Activated naive CD8-positive, alpha-beta T cell treated with anti-CD3 and anti-CD28 coated beads for 36 hours (primary cell): ENCODE results near the gene ARL13A. TPM values are rescaled to one million over a fixed set of nuclear protein-coding genes. Genes with fewer than 3 reads are reported as not detected.

Source experiments
- DNase-seq: peaks from one replicate; pipeline ENCODE4 v3.0.0; 2021
- H3K27ac Mint-ChIP-seq: one replicate; pipeline ENCODE4 v1.8.0; 2022; ENCODE audit warnings: mild to moderate bottlenecking, moderate library complexity, mixed read lengths
- H3K27me3 Mint-ChIP-seq: one replicate; pipeline ENCODE4 v1.8.0; 2022; ENCODE audit warnings: mild to moderate bottlenecking, mixed read lengths
- H3K36me3 Mint-ChIP-seq: one replicate; pipeline ENCODE4 v1.8.0; 2021; ENCODE audit warnings: mild to moderate bottlenecking, mixed read lengths
- H3K4me1 Mint-ChIP-seq: one replicate; pipeline ENCODE4 v1.8.0; 2021; ENCODE audit warnings: mixed read lengths
- H3K4me3 Mint-ChIP-seq: one replicate; pipeline ENCODE4 v1.8.0; 2022; ENCODE audit warnings: mild to moderate bottlenecking, moderate library complexity, mixed read lengths
- H3K9me3 Mint-ChIP-seq: one replicate; pipeline ENCODE4 v1.8.0; 2022; ENCODE audit warnings: mixed read lengths
- total RNA-seq, 2 experiments: library from RNA; stranded (reverse); gene quantifications; one replicate each; pipeline ENCODE4 v1.2.3, GENCODE V29; 2021

The ARL13A gene
- total RNA-seq, 2 experiments from 2014 or later = not detected

DNA sequence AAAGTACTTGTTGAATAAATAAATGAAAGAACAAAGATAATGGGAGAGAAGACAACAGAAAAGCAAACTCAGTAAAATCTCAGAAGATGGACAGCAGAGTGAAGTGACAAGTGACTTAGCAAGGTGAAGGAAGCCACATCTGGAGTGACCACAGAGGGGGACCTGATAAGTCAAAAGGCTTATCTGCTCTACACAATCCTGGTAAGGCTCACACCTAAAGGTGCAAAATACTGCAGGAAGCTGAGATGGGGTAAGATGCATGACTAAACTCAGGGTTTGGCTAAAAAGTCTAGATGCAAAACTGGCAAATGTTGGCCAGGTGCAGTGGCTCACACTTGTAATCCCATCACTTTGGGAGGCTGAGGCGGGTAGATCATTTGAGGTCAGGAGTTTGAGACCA, 60.2 kb downstream of the ARL13A start:
- H3K36me3 Mint-ChIP-seq = peaks cover 24% of the 10 kb centered on the region
- H3K27ac Mint-ChIP-seq = no peak overlapping the region
- H3K4me1 Mint-ChIP-seq = peaks cover 5% of the 10 kb centered on the region
- H3K9me3 Mint-ChIP-seq = no peaks in the 10 kb centered on the region
- no peak for DNase-seq
- no peaks in the 10 kb centered on the region for H3K27me3 Mint-ChIP-seq
- no peak overlapping the region for H3K4me3 Mint-ChIP-seq

DNA sequence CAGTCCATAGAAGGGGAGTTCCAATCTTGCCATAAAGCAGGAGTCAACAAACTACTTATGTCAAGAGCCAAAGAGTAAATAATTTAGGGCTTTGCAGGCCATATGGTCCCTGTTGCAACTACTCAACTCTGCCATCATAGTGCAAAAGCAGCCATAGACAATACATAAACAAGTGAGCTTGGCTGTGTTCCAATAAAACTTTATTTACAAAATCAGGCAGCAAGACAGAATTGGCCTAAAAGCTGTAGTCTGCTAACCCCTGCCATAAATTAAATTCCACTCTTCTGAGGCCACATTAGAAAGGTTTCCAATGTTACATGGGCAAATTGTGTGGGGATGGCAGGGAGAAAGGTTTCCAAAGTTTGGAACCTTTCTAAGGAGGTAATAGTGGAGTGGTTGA, 67.7 kb downstream of the ARL13A start:
- H3K36me3 Mint-ChIP-seq = peaks cover 10% of the 10 kb centered on the region
- H3K9me3 Mint-ChIP-seq = no peaks in the 10 kb centered on the region
- no peak overlapping the region for H3K4me3 Mint-ChIP-seq
- H3K27ac Mint-ChIP-seq = no peak overlapping the region
- no peaks in the 10 kb centered on the region for H3K27me3 Mint-ChIP-seq
- DNase-seq = no peak
- H3K4me1 Mint-ChIP-seq = peaks cover 1% of the 10 kb centered on the region

- Mint-ChIP-seq H3K4me3 (no peak overlapping the region), H3K27me3 (no peaks in the 10 kb centered on the region), H3K36me3 (peaks cover 10% of the 10 kb centered on the region), H3K9me3 (no peaks in the 10 kb centered on the region), H3K4me1 (peaks cover 1% of the 10 kb centered on the region), H3K27ac (no peak overlapping the region)
- DNase-seq = no peak
These were observed 70.7 kb downstream of the ARL13A start for GRCh38 chrX:101040197-101040596.

Other genes starting within 250 kb of the ARL13A start
- gene SYTL4, start 237.6 kb upstream of the ARL13A start, total RNA-seq = not detected
- gene CSTF2, start 149.3 kb upstream of the ARL13A start, total RNA-seq = 10 to 100 TPM; 57.6 to 59.5 TPM
- not detected for gene NOX1, start 95.3 kb upstream of the ARL13A start, total RNA-seq
- gene XKRX, start 40.8 kb upstream of the ARL13A start, total RNA-seq = under 1 TPM; 0.41 to 0.60 TPM
- 10 to 100 TPM; 19.7 to 21.2 TPM for gene TRMT2B, start 82.4 kb downstream of the ARL13A start, total RNA-seq
- gene TMEM35A, start 109.2 kb downstream of the ARL13A start, total RNA-seq = not detected
- gene CENPI, start 128.5 kb downstream of the ARL13A start, total RNA-seq = 10 to 100 TPM; 14.4 to 14.7 TPM